Breast epithelium (tissue), 4 donors: ENCODE results near the gene ELMO2. TPM values are rescaled to one million over a fixed set of nuclear protein-coding genes. Genes with fewer than 3 reads are reported as not detected.

ENCODE experiments used
- DNase-seq, 2 donors: peaks; one replicate each; pipeline ENCODE4 v3.0.0-alpha.2; 2019; ENCODE audit warnings: low spot score in 2 of 2
- H3K27ac ChIP-seq, 2 donors: fragments of 200-600 bp; sonication (generic) in 1 of 2; one replicate each; pipeline ENCODE4 v1.5.1; 2016 to 2019; ENCODE audit warnings: mild to moderate bottlenecking in 1 of 2
- H3K27me3 ChIP-seq, 2 donors: fragments of 200-600 bp; sonication (generic) in 1 of 2; one replicate each; pipeline versions ENCODE4 v1.5.1 to v1.6.0; 2017 to 2019; ENCODE audit warnings: control low read depth in 1 of 2, mild to moderate bottlenecking in 1 of 2
- H3K36me3 ChIP-seq: fragments of 200-600 bp; one replicate; pipeline ENCODE4 v1.5.1; 2019
- H3K4me1 ChIP-seq, 2 donors: fragments of 200-600 bp; sonication (generic); one replicate each; pipeline ENCODE4 v1.5.1; 2016 to 2019; ENCODE audit warnings: control low read depth in 1 of 2
- H3K4me3 ChIP-seq, 3 donors: fragments of 200-600 bp; sonication (generic); 1 replicate in 2 of 3; 2 replicates in 1 of 3; pipeline ENCODE4 v1.5.1; 2016 to 2019; ENCODE audit warnings: mild to moderate bottlenecking in 3 of 3, moderate library complexity in 2 of 3
- H3K9me3 ChIP-seq, 2 donors: fragments of 200-600 bp; sonication (generic) in 1 of 2; one replicate each; pipeline ENCODE4 v1.5.1; 2016 to 2019; ENCODE audit warnings: control low read depth in 1 of 2
- POLR2A ChIP-seq: fragments of 450-650 bp; IDR thresholded peaks from one replicate; pipeline ENCODE4 v1.6.1; 2016; ENCODE audit warnings: antibody characterized with exemption, mild to moderate bottlenecking, moderate library complexity
- POLR2AphosphoS5 ChIP-seq, 3 donors: sonication (generic); formaldehyde crosslinking; IDR thresholded peaks; one replicate each; pipeline ENCODE4 v1.6.1; 2017; ENCODE audit warnings: antibody characterized with exemption in 3 of 3
- intact Hi-C: fragments of 100-400 bp; cut with DNase I; formaldehyde crosslinking; loops from one replicate; pipeline ENCODE4 v1.15.1; 2023; ENCODE audit warnings: low total_unique reads
- total RNA-seq, 3 donors: library from RNA; depleted of rRNA; stranded (reverse); fragments of >200 nt; gene quantifications; one replicate each; pipeline ENCODE4 v1.1.0, GENCODE V29; 2016
- TF ChIP-seq, protein P1 (sequence below), 3 donors: fragments of 450-650 bp; IDR thresholded peaks; one replicate each; pipeline ENCODE4 v1.5.1; 2016 to 2017; ENCODE audit warnings: antibody characterized with exemption in 3 of 3, mild to moderate bottlenecking in 3 of 3, moderate library complexity in 3 of 3

The ELMO2 gene
- total RNA-seq, 3 donors from 2014 or later, result 41.0 to 63.3 (median 50.8) TPM

GRCh38 chr20:46330072-46330763, 76.2 kb downstream of the ELMO2 start:
- H3K9me3 ChIP-seq, result no peaks in the 10 kb centered on the region
- H3K4me3 ChIP-seq, result no peak overlapping the region
- TF ChIP-seq, protein P1, sequence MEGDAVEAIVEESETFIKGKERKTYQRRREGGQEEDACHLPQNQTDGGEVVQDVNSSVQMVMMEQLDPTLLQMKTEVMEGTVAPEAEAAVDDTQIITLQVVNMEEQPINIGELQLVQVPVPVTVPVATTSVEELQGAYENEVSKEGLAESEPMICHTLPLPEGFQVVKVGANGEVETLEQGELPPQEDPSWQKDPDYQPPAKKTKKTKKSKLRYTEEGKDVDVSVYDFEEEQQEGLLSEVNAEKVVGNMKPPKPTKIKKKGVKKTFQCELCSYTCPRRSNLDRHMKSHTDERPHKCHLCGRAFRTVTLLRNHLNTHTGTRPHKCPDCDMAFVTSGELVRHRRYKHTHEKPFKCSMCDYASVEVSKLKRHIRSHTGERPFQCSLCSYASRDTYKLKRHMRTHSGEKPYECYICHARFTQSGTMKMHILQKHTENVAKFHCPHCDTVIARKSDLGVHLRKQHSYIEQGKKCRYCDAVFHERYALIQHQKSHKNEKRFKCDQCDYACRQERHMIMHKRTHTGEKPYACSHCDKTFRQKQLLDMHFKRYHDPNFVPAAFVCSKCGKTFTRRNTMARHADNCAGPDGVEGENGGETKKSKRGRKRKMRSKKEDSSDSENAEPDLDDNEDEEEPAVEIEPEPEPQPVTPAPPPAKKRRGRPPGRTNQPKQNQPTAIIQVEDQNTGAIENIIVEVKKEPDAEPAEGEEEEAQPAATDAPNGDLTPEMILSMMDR (IDR thresholded peaks at IDR 0.05), result no peak
- TF ChIP-seq POLR2AphosphoS5 (IDR thresholded peaks at IDR 0.05) (no peak), POLR2A (no peak)
- H3K4me1 ChIP-seq, result peaks cover 0 to 5% of the 10 kb centered on the region in 2 donors
- no peaks in the 10 kb centered on the region for H3K36me3 ChIP-seq
- intact Hi-C loops, result loop anchor here (5.0 kb wide), 1 partner anchor 1283 kb away; no protein-coding TSS in a partner anchor
- peaks cover 0 to 13% of the 10 kb centered on the region in 2 donors for H3K27me3 ChIP-seq
- DNase-seq, result no peak
- no peak overlapping the region for H3K27ac ChIP-seq

DNA sequence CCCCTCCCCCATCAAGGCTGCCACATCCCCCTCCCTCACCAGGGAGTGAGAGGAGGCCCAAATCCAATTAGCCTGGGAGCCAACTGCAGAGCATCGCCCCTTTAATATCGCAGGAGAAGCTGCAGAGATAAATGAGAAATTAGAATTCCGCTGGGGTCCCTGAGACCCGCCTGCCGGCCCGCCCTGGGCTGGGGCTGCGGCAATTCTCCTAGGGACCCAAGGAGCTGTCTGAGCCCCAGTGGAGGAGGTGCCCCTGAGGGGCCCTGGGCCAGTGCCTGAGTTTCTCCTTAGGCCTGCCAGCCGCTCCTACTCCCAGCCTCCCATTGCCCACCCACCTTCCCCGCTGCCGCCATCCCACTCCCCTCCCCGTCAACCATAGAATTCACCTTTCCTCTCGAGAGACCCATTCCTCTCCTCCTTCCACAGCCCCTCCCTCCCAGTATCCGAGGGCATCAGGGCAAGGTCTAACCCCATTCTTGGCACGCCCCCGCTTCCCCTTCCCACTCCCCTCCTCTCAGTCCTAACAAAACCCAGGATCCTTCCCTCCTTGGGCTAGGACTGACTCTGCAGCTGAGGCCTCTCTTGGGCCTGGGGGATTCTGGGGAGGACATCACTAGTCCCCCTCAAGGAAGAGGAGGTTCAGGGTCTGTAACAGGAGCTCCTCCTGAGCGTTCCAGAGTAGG, 78.1 kb downstream of the ELMO2 start:
- Histone ChIP-seq H3K27ac (no peak overlapping the region), H3K36me3 (no peaks in the 10 kb centered on the region), H3K4me3 (no peak overlapping the region), H3K27me3 (peaks cover 0 to 3% of the 10 kb centered on the region in 2 donors), H3K9me3 (no peaks in the 10 kb centered on the region), H3K4me1 (peaks cover 0 to 5% of the 10 kb centered on the region in 2 donors)
- intact Hi-C loops, result no loop called here
- no peak for DNase-seq
- TF ChIP-seq POLR2A (no peak), POLR2AphosphoS5 (IDR thresholded peaks at IDR 0.05) (no peak)
- TF ChIP-seq, protein P1 (IDR thresholded peaks at IDR 0.05), result no peak

DNA sequence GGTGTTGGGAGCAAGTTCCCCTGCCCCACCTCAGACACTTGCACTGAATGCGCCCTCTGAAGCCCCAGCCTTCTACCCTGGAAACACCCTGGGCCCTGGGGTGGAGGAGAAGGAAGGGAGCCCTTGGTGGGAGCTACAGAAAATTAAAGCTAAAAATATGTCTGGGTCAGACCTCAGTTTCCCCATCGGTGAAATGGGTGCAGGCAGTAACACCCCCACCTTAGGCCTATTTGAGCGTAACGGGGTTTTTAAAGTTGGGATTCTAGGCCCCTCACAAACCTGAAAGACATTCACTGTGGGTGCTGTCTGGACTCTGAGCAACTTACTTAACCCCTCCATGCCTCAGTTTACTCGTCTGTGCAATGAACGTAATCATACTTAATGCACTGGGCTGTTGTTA, 78.9 kb downstream of the ELMO2 start:
- Histone ChIP-seq H3K4me3 (no peak overlapping the region), H3K27me3 (peaks cover 0 to 7% of the 10 kb centered on the region in 2 donors), H3K27ac (no peak overlapping the region), H3K4me1 (peaks cover 0 to 5% of the 10 kb centered on the region in 2 donors), H3K36me3 (no peaks in the 10 kb centered on the region), H3K9me3 (no peaks in the 10 kb centered on the region)
- TF ChIP-seq POLR2AphosphoS5 (IDR thresholded peaks at IDR 0.05), result no peak
- no peak for TF ChIP-seq POLR2A
- TF ChIP-seq, protein P1 (IDR thresholded peaks at IDR 0.05), result no peak
- DNase-seq, result no peak
- intact Hi-C loops, result no loop called here

DNA sequence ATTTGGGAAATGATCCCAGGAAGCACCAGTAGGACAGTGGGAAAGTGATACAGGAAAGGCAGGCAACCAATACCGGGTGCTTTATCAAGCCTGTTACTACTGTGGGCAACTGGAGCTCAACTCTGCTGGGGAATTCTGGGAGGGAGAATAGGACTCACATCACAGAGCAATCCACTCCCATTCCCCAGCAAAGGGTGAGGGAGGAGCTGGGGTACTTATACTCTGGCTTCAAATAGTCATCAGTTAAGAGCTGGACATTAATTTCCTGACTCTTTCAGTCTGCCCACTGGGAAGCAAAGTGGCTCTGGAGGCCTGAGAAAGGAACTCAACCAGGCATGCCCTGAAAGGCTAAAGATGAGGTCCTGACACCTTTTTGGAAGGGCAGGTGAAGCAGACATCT, 80.6 kb downstream of the ELMO2 start:
- H3K4me3 ChIP-seq, result no peak overlapping the region
- peaks cover 0 to 10% of the 10 kb centered on the region in 2 donors for H3K27me3 ChIP-seq
- H3K36me3 ChIP-seq, result no peaks in the 10 kb centered on the region
- DNase-seq, result no peak
- TF ChIP-seq POLR2AphosphoS5 (IDR thresholded peaks at IDR 0.05), result no peak
- TF ChIP-seq, protein P1 (IDR thresholded peaks at IDR 0.05), result no peak
- no peak for TF ChIP-seq POLR2A
- intact Hi-C loops, result no loop called here
- H3K9me3 ChIP-seq, result no peaks in the 10 kb centered on the region
- peaks cover 0 to 5% of the 10 kb centered on the region in 2 donors for H3K4me1 ChIP-seq
- H3K27ac ChIP-seq, result no peak overlapping the region
